SK-N-SH (cell line): ENCODE measurements around the gene HNRNPL. TPM values are rescaled to one million over a fixed set of nuclear protein-coding genes. Genes with fewer than 3 reads are reported as not detected.
"Not testable (repeated sequence)": the region's sequence is repeated elsewhere in the genome, so short reads cannot be mapped to it uniquely, and the experiment has no call there.

Experiments used
- CTCF ChIA-PET: fragments of 300-600, 350-600 bp; formaldehyde crosslinking; extraction: SDS; loops from one replicate; lab custom pipeline; 2021; lab: Yijun Ruan, JAX
- POLR2A ChIA-PET: fragments of 350-600 bp; sonication (Branson Sonifier 250); formaldehyde crosslinking; extraction: SDS; loops from one replicate; lab custom pipeline; 2020; ENCODE audit warnings: antibody characterized with exemption, inconsistent platforms; lab: Yijun Ruan, JAX
- DNase-seq: peaks from one replicate; pipeline ENCODE4 v3.0.0; 2012
- H2AFZ ChIP-seq: fragments of 200-600 bp; sonication (generic); 2 replicates; pipeline ENCODE4 v1.8.1; 2016; ENCODE audit warnings: antibody characterized with exemption, mild to moderate bottlenecking, low read depth
- H3F3A ChIP-seq: fragments of 200-600 bp; sonication (generic); replicated peaks from 2 replicates; pipeline ENCODE3; 2016; ENCODE audit warnings: antibody characterized with exemption, mild to moderate bottlenecking; ENCODE audit not compliant: insufficient read depth
- H3K27ac ChIP-seq, 2 experiments: fragments of 200-500 bp in 1 of 2; fragments of 200-600 bp in 1 of 2; sonication (Bioruptor generic) in 1 of 2; sonication (generic), shearing (Covaris generic) in 1 of 2; 2 replicates each; pipeline versions ENCODE4 v1.5.1 to v1.6.1; 2014 to 2016; ENCODE audit warnings: low read depth in 2 of 2, inconsistent platforms in 1 of 2, low read length in 1 of 2, mild to moderate bottlenecking in 1 of 2, mixed read lengths in 1 of 2
- H3K27me3 ChIP-seq: fragments of 200-600 bp; sonication (generic), shearing (Covaris generic); 2 replicates; pipeline ENCODE4 v1.6.1; 2016; ENCODE audit warnings: mixed run types; ENCODE audit not compliant: insufficient read depth
- H3K36me3 ChIP-seq, 2 experiments: fragments of 200-500 bp in 1 of 2; fragments of 200-600 bp in 1 of 2; sonication (Bioruptor generic) in 1 of 2; sonication (generic) in 1 of 2; replicated peaks in 1 of 2; 2 replicates each; pipeline versions ENCODE3 to v1.5.1; 2014 to 2016; ENCODE audit warnings: low read length in 1 of 2, mild to moderate bottlenecking in 1 of 2; ENCODE audit not compliant: insufficient read depth in 2 of 2, control insufficient read depth in 1 of 2
- H3K4me1 ChIP-seq, 2 experiments: fragments of 200-500 bp in 1 of 2; fragments of 200-600 bp in 1 of 2; sonication (Bioruptor generic) in 1 of 2; sonication (generic), shearing (Covaris generic) in 1 of 2; 2 replicates each; pipeline versions ENCODE4 v1.5.1 to v1.6.1; 2014 to 2016; ENCODE audit warnings: low read depth in 1 of 2, low read length in 1 of 2, mixed run types in 1 of 2; ENCODE audit not compliant: insufficient read depth in 2 of 2, control insufficient read depth in 1 of 2
- H3K4me2 ChIP-seq: fragments of 200-600 bp; sonication (generic), shearing (Covaris generic); 2 replicates; pipeline ENCODE4 v1.6.1; 2017; ENCODE audit warnings: mixed run types
- H3K4me3 ChIP-seq, 2 experiments: fragments of 200-500 bp in 1 of 2; fragments of 200-600 bp in 1 of 2; sonication (Bioruptor generic) in 1 of 2; sonication (generic), shearing (Covaris generic) in 1 of 2; 2 replicates each; pipeline versions ENCODE4 v1.5.1 to v1.8.1; 2014 to 2016; ENCODE audit warnings: low read depth in 2 of 2, inconsistent platforms in 1 of 2, low read length in 1 of 2, mild to moderate bottlenecking in 1 of 2, mixed read lengths in 1 of 2, moderate library complexity in 1 of 2
- H3K79me2 ChIP-seq: fragments of 200-600 bp; sonication (generic); 2 replicates; pipeline ENCODE4 v1.8.1; 2017; ENCODE audit warnings: mild to moderate bottlenecking; ENCODE audit not compliant: insufficient read depth
- H3K9ac ChIP-seq: fragments of 200-600 bp; sonication (generic); 2 replicates; pipeline ENCODE4 v1.6.1; 2017; ENCODE audit warnings: mixed run types
- H3K9me2 ChIP-seq: fragments of 200-600 bp; sonication (generic); 2 replicates; pipeline ENCODE4 v1.6.1; 2017; ENCODE audit warnings: mixed run types
- H3K9me3 ChIP-seq: fragments of 200-600 bp; sonication (generic); 2 replicates; pipeline ENCODE4 v1.6.1; 2017; ENCODE audit warnings: mixed run types, mild to moderate bottlenecking, moderate library complexity
- H4K20me1 ChIP-seq: fragments of 200-600 bp; sonication (generic); 2 replicates; pipeline ENCODE4 v1.6.1; 2017; ENCODE audit warnings: mild to moderate bottlenecking, mixed run types; ENCODE audit not compliant: insufficient read depth
- CTCF ChIP-seq: fragments of 200-600 bp; sonication (generic); IDR thresholded peaks from 2 replicates; pipeline ENCODE4 v1.6.1; 2017; ENCODE audit warnings: antibody characterized with exemption, mild to moderate bottlenecking, moderate library complexity
- FOSL2 ChIP-seq: IDR thresholded peaks from 2 replicates; pipeline ENCODE4 v1.4.0; 2012; ENCODE audit warnings: low read depth, mild to moderate bottlenecking, moderate library complexity, borderline replicate concordance
- FOXM1 ChIP-seq: IDR thresholded peaks from 2 replicates; pipeline ENCODE4 v1.4.0; 2012; ENCODE audit warnings: low read depth, mild to moderate bottlenecking
- GATA2 ChIP-seq: sonication (generic); formaldehyde crosslinking; IDR thresholded peaks from 2 replicates; pipeline ENCODE4 v1.5.0; 2020; ENCODE audit warnings: mild to moderate bottlenecking, missing genetic modification reagents
- RCOR1 ChIP-seq: fragments of 150-350 bp; IDR thresholded peaks from 2 replicates; pipeline ENCODE4 v1.6.1; 2017; ENCODE audit warnings: antibody characterized with exemption, low read length
- RXRA ChIP-seq: IDR thresholded peaks from 2 replicates; pipeline ENCODE4 v1.4.0; 2012; ENCODE audit warnings: low read depth, mild to moderate bottlenecking, borderline replicate concordance
- WGBS: methylation state at CpG from one replicate; pipeline ENCODE4 v1.1.6; 2017; ENCODE audit warnings: low lambda C conversion rate; 5-methylcytosine and 5-hydroxymethylcytosine counted together
- polyA plus RNA-seq, 3 experiments: library from polyadenylated mRNA; depleted of rRNA; stranded (reverse); fragments of >200 nt; gene quantifications; 2 replicates each; pipeline ENCODE4 v1.2.3, GENCODE V29; 2012
- TF ChIP-seq, protein P1 (sequence below): fragments of 150-350 bp; IDR thresholded peaks from 2 replicates; pipeline ENCODE4 v1.6.1; 2016; ENCODE audit warnings: mild to moderate bottlenecking, low read depth, low read length

Gene HNRNPL
- polyA plus RNA-seq, 1 of the 3 experiments (the other 2 are of a cell fraction) = 280 TPM

DNA sequence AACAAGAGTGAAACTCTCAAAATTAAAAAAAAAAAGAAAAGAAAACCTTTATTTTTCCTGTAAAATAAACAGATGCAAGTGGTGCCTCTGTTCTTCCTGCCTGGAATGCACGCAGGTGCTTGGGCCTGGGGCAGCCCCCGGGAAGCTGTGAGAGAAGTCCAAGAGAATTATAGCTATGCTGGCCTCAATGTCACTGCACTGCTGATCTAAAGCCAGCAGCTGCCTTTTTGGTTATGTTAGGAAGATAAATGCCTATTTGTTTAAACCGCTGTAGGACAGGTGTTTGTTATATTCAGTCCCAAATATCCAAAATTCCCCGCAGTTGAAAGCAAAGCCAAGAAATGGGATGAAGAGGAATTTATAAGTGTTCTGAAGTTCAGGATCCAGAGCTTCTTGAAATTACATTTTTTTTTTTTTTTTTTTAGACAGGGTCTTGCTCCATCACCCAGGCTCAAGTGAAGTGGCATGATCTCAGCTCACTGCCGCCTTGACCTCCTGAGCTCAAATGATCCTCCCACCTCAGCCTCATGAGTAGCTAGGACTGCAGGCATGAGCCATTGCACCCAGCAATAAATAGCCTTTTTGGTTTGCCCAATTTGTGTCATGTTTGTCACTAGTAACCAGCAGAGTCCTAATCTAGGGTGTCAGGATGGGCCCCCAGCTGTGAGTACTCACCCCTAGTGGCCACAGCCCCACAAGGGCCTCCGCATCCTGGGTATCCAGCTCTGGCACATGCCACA lies 26.0 kb upstream of the HNRNPL start:
- Histone ChIP-seq H2AFZ (no peak overlapping the region), H3K4me1 (peaks cover 0 to 12% of the 10 kb centered on the region in 2 experiments; a peak in 1 of 4 replicates), H3K4me3 (no peak overlapping the region), H4K20me1 (no peaks in the 10 kb centered on the region), H3K79me2 (no peaks in the 10 kb centered on the region), H3K27ac (no peak overlapping the region), H3K9me2 (no peaks in the 10 kb centered on the region), H3K27me3 (no peaks in the 10 kb centered on the region), H3K9ac (no peak overlapping the region), H3F3A (no peaks in the 10 kb centered on the region), H3K36me3 (no peaks in the 10 kb centered on the region), H3K9me3 (no peaks in the 10 kb centered on the region), H3K4me2 (no peak overlapping the region)
- POLR2A ChIA-PET = no interaction called here
- CTCF ChIA-PET = interaction anchor here (0.6 to 5.5 kb wide), 4 partner anchors 12 to 54 kb away, joined by 3 to 39 read pairs (median 5); partner anchors contain the start of genes MRPS12 and SARS2
- peak; percentile 21 for DNase-seq
- TF ChIP-seq GATA2 (no peak), RCOR1 (no peak), RXRA (no peak), CTCF (no peak), FOSL2 (no peak), FOXM1 (no peak)
- TF ChIP-seq, protein P1, sequence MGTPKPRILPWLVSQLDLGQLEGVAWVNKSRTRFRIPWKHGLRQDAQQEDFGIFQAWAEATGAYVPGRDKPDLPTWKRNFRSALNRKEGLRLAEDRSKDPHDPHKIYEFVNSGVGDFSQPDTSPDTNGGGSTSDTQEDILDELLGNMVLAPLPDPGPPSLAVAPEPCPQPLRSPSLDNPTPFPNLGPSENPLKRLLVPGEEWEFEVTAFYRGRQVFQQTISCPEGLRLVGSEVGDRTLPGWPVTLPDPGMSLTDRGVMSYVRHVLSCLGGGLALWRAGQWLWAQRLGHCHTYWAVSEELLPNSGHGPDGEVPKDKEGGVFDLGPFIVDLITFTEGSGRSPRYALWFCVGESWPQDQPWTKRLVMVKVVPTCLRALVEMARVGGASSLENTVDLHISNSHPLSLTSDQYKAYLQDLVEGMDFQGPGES = no peak
- WGBS = 87% methylated on average over 6 of the region's 6 CpGs

- H3K36me3 ChIP-seq, DNase-seq, H3K27me3 ChIP-seq, H3K9ac ChIP-seq, H2AFZ ChIP-seq, H3K9me3 ChIP-seq, H3K27ac ChIP-seq, H3K79me2 ChIP-seq, H3F3A ChIP-seq, H4K20me1 ChIP-seq, H3K4me3 ChIP-seq, H3K4me2 ChIP-seq, POLR2A ChIA-PET, H3K9me2 ChIP-seq: not testable (repeated sequence)
- CTCF ChIA-PET = interaction anchor here (0.6 to 5.5 kb wide), 2 partner anchors 14 to 1650 kb away, joined by 4 to 39 read pairs; no protein-coding TSS in a partner anchor
- 91% methylated on average over 10 of the region's 10 CpGs for WGBS
- peaks cover 0 to 22% of the 10 kb centered on the region in 2 experiments; a peak in 1 of 4 replicates for H3K4me1 ChIP-seq
These were observed 23.6 kb upstream of the HNRNPL start for GRCh38 chr19:38873400-38873799.
